Mucosa of rectum (tissue), 2 donors: ENCODE results near the gene WNT10A.

Source experiments
- H3K27ac ChIP-seq, 2 donors: one replicate each; pipeline ENCODE4 v1.7.0; 2013; ENCODE audit warnings: inconsistent platforms in 2 of 2, low read depth in 2 of 2, low read length in 2 of 2
- H3K27me3 ChIP-seq, 2 donors: one replicate each; pipeline ENCODE4 v1.7.0; 2013; ENCODE audit warnings: low read length in 2 of 2; ENCODE audit not compliant: control insufficient read depth in 2 of 2, insufficient read depth in 2 of 2
- H3K36me3 ChIP-seq, 2 donors: one replicate each; pipeline ENCODE4 v1.7.0; 2013; ENCODE audit warnings: low read length in 2 of 2; ENCODE audit not compliant: control insufficient read depth in 2 of 2, insufficient read depth in 2 of 2
- H3K4me1 ChIP-seq, 2 donors: one replicate each; pipeline ENCODE4 v1.7.0; 2013; ENCODE audit warnings: low read length in 2 of 2, mild to moderate bottlenecking in 1 of 2; ENCODE audit not compliant: control insufficient read depth in 2 of 2, insufficient read depth in 2 of 2
- H3K4me3 ChIP-seq, 2 donors: one replicate each; pipeline ENCODE4 v1.7.0; 2013; ENCODE audit warnings: low read length in 2 of 2
- H3K9ac ChIP-seq, 2 donors: one replicate each; pipeline ENCODE4 v1.7.0; 2013; ENCODE audit warnings: low read length in 2 of 2, low read depth in 1 of 2, mild to moderate bottlenecking in 1 of 2
- H3K9me3 ChIP-seq, 2 donors: one replicate each; pipeline ENCODE4 v1.7.0; 2013; ENCODE audit warnings: low read length in 2 of 2; ENCODE audit not compliant: control insufficient read depth in 2 of 2
- donor health status: healthy.
- donor health status: Normal muscosa, but diverticular disease.

Gene WNT10A

GRCh38 chr2:218865999-218866398, 14.7 kb upstream of the WNT10A start:
- H3K27ac ChIP-seq, result no peak overlapping the region
- peaks cover 27 to 50% of the 10 kb centered on the region in 2 donors for H3K27me3 ChIP-seq
- H3K9me3 ChIP-seq, result no peaks in the 10 kb centered on the region
- H3K9ac ChIP-seq, result no peak overlapping the region
- no peak overlapping the region for H3K4me3 ChIP-seq
- H3K36me3 ChIP-seq, result no peaks in the 10 kb centered on the region
- peaks cover 0 to 2% of the 10 kb centered on the region in 2 donors for H3K4me1 ChIP-seq

GRCh38 chr2:218867900-218868299, 12.8 kb upstream of the WNT10A start:
- Histone ChIP-seq H3K27me3 (peaks cover 31 to 55% of the 10 kb centered on the region in 2 donors), H3K9me3 (no peaks in the 10 kb centered on the region), H3K4me3 (no peak overlapping the region), H3K36me3 (no peaks in the 10 kb centered on the region), H3K27ac (no peak overlapping the region), H3K4me1 (peaks cover 2 to 4% of the 10 kb centered on the region in 2 donors), H3K9ac (no peak overlapping the region)

GRCh38 chr2:218869064-218869463, 11.6 kb upstream of the WNT10A start:
- Histone ChIP-seq H3K9ac (no peak overlapping the region), H3K36me3 (no peaks in the 10 kb centered on the region), H3K27ac (no peak overlapping the region), H3K27me3 (peaks cover 33 to 58% of the 10 kb centered on the region in 2 donors), H3K4me1 (peaks cover 2 to 4% of the 10 kb centered on the region in 2 donors), H3K4me3 (no peak overlapping the region), H3K9me3 (no peaks in the 10 kb centered on the region)

GRCh38 chr2:218870984-218871344, 9.7 kb upstream of the WNT10A start:
- Histone ChIP-seq H3K36me3 (no peaks in the 10 kb centered on the region), H3K9me3 (no peaks in the 10 kb centered on the region), H3K27me3 (peaks cover 37 to 57% of the 10 kb centered on the region in 2 donors), H3K27ac (no peak overlapping the region), H3K4me3 (peak overlapping the region; percentile 14 to 56), H3K4me1 (peaks cover 2 to 4% of the 10 kb centered on the region in 2 donors), H3K9ac (no peak overlapping the region)

GRCh38 chr2:218871345-218872302, 9.0 kb upstream of the WNT10A start:
- Histone ChIP-seq H3K36me3 (no peaks in the 10 kb centered on the region), H3K4me1 (peaks cover 2 to 4% of the 10 kb centered on the region in 2 donors), H3K9me3 (no peaks in the 10 kb centered on the region), H3K9ac (no peak overlapping the region), H3K27ac (no peak overlapping the region), H3K27me3 (peaks cover 37 to 61% of the 10 kb centered on the region in 2 donors), H3K4me3 (peak overlapping the region; percentile 14 to 56)

- Histone ChIP-seq H3K4me1 (peaks cover 2 to 4% of the 10 kb centered on the region in 2 donors), H3K9ac (no peak overlapping the region), H3K4me3 (no peak overlapping the region), H3K9me3 (no peaks in the 10 kb centered on the region), H3K36me3 (no peaks in the 10 kb centered on the region), H3K27ac (no peak overlapping the region), H3K27me3 (peaks cover 41 to 68% of the 10 kb centered on the region in 2 donors)
Measured at GRCh38 chr2:218872645-218873358, 7.8 kb upstream of the WNT10A start.

- H3K27ac ChIP-seq, result no peak overlapping the region
- no peak overlapping the region for H3K9ac ChIP-seq
- no peaks in the 10 kb centered on the region for H3K9me3 ChIP-seq
- H3K36me3 ChIP-seq, result no peaks in the 10 kb centered on the region
- H3K4me1 ChIP-seq, result peaks cover 0 to 7% of the 10 kb centered on the region in 2 donors
- no peak overlapping the region for H3K4me3 ChIP-seq
- H3K27me3 ChIP-seq, result peaks cover 46 to 66% of the 10 kb centered on the region in 2 donors
Measured at GRCh38 chr2:218873359-218874194, 7.1 kb upstream of the WNT10A start.

GRCh38 chr2:218875692-218876246, 4.9 kb upstream of the WNT10A start:
- no peaks in the 10 kb centered on the region for H3K9me3 ChIP-seq
- H3K36me3 ChIP-seq, result no peaks in the 10 kb centered on the region
- no peak overlapping the region for H3K27ac ChIP-seq
- peaks cover 7 to 11% of the 10 kb centered on the region in 2 donors for H3K4me1 ChIP-seq
- no peak overlapping the region for H3K4me3 ChIP-seq
- H3K9ac ChIP-seq, result no peak overlapping the region
- peaks cover 49 to 64% of the 10 kb centered on the region in 2 donors for H3K27me3 ChIP-seq

- no peaks in the 10 kb centered on the region for H3K9me3 ChIP-seq
- H3K4me3 ChIP-seq, result no peak overlapping the region
- H3K27ac ChIP-seq, result no peak overlapping the region
- H3K9ac ChIP-seq, result no peak overlapping the region
- H3K4me1 ChIP-seq, result peaks cover 7 to 9% of the 10 kb centered on the region in 2 donors
- H3K36me3 ChIP-seq, result no peaks in the 10 kb centered on the region
- H3K27me3 ChIP-seq, result peaks cover 52 to 64% of the 10 kb centered on the region in 2 donors
Measured at GRCh38 chr2:218876562-218877219, 4.0 kb upstream of the WNT10A start.
